ENCODE data around the gene FLRT2.
A peak's percentile ranks its signal among the peaks of the same experiment; 100 is the strongest.

FLRT2 gene

DNA sequence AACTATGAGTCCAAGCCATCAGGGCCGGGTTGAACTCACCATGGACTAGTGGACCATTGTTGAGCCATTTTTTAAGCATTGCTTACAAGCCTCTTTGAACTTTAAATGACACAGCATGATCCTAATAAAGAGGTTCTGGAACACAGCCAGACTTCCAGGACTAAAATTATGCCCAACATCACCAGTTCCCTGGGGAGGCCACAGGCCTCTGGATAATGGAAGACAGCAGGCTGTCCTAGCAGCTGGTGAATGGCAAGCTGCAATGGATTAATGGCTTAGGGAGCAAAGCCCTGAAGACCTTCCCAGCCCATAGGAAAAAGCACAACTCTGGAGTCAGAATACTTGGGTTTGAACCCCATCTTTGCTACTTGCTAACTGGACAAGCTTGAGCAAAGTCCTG is 71.3 kb downstream of the FLRT2 start:
- peak; percentile 65 to 69 for DNase-seq

- DNase-seq: no peak
Observed at GRCh38 chr14:85601690-85602089, 71.7 kb downstream of the FLRT2 start.

DNA sequence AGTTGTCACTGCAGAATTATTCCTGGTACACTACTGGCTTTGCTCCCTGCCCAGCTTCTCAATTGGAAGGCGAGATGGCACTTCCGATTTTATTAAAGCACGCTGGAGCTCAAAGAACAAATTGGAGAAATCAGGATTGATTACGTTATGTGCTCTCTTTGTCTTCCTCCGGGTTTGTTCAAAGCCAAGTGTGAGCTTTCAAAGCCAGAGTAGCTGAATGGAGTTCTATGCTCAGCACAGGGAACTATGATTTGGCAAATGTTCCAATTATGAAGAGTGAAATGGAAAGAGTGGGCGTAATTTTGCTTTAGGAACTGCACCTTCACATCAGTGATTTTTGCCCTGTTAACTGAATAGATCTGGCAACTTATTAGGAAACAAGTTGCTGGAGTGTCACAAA is 72.4 kb downstream of the FLRT2 start:
- no peak for DNase-seq

GRCh38 chr14:85604021-85604420 is 74.1 kb downstream of the FLRT2 start:
- DNase-seq: no peak

DNA sequence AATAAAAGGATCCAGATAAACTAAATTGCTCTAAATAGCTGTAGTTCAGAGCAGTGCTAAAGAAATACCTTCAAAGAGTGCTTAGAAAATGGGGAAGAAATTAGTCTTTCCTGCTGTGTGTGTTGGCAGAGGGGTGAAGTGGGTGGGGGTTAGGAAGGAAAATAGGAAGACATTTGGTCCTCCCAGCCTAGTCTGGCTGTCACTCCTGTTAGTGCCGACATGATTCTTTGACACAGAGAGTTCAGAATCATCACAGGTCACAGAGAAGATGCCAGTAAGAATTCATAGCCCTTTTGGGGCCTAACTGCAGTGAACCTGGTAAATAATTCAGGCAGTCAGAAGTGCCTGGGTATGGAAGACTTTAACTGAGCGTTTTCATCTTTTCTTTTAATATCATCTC is 74.8 kb downstream of the FLRT2 start:
- no peak for DNase-seq

DNA sequence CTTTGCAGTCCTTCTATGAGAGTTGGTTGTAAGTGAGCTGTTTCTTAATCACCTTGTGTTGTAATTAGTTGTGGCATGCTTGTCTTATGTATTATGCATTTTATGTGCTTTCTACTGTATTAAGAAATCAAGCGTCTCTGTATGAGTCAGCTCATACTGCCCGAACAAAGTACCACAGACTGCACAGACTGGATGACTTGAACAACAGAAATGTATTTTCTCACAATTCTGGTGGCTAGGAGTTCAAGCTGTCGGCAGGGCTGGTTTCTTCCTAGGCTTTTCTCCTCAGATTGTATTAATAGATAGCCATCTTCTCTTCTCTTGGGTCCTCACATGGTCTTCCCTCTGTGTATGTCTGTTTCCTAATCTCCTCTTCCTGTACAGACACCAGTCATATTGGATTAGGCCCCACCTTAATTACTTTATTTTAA is 77.7 kb downstream of the FLRT2 start:
- no peak for DNase-seq

DNA sequence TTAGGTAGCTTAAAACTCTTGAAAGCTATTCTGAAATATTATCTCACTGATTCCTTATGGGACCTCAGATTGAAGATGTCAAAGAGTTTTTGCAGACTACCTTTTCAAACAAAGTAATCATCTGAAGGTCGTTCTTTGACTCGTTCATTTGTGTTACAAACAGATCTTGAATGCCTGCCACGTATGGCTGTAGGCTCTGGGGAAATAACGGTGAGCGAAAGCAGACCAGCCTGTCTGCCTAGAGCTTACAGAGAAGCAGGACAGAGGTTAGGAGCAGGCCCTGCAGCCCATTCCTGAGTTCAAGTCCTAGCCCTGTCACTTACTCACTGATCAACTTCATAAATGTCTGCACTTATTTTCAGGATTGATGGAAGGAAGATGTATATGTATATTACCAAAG is 83.6 kb downstream of the FLRT2 start:
- DNase-seq: no peak

DNA sequence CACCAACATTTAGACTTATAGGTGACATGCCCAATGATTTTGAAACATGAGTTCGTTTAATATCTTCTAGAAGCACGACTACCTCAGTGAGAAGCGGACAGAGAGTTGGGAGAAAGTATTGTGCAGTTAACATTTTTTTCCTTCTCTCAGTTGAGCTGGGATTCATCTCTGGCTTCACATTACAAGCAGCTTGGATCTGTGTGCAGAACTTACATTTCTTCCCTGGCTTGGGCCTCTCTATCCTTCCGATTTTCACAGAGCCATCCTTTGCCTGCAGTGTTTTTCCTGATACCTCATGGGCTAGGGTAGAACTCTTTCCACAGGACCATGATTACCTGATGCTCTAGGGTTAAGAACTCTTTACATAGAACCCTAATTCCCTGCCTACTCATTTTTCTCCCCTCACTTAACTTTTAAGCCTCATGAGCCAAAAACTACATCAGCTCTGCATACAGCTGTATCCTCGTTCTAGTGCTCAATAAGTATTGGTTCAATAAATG is 86.5 kb downstream of the FLRT2 start:
- no peak for DNase-seq

- DNase-seq: no peak
Observed at GRCh38 chr14:85616886-85617285, 86.9 kb downstream of the FLRT2 start.

GRCh38 chr14:85617791-85618190 is 87.8 kb downstream of the FLRT2 start:
- no peak for DNase-seq

- DNase-seq: no peak
Observed at GRCh38 chr14:85618390-85618789, 88.4 kb downstream of the FLRT2 start.

DNA sequence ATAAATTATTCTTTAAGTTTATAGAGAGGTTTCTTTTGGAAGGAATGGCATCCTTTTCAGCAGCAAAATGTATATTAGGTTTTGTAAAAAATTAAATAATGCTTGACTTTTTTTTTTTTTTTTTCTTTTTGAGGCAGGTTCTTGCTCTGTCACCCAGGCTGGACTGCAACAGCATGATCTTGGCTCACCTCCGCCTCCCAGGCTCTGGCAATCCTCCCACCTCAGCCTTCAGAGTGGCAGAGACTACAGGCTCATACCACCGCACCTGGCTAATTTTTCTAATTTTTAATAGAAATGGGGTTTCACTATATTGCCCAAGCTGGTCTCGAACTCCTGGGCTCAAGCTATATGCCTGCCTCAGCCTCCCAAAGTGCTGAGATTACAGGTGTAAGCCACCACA is 89.0 kb downstream of the FLRT2 start:
- DNase-seq: no peak

GRCh38 chr14:85619851-85620250 is 89.9 kb downstream of the FLRT2 start:
- DNase-seq: no peak

GRCh38 chr14:85620947-85621346 is 91.0 kb downstream of the FLRT2 start:
- no peak for DNase-seq

- DNase-seq: no peak
Observed at GRCh38 chr14:85622106-85622505, 92.2 kb downstream of the FLRT2 start.

GRCh38 chr14:85622986-85623685 is 93.2 kb downstream of the FLRT2 start:
- DNase-seq: no peak

- DNase-seq: no peak
Observed at GRCh38 chr14:85625925-85626585, 96.1 kb downstream of the FLRT2 start.

- peak in 1 of 2 experiments; percentile 3 for DNase-seq
Observed at GRCh38 chr14:85634205-85634604, 104.3 kb downstream of the FLRT2 start.

DNA sequence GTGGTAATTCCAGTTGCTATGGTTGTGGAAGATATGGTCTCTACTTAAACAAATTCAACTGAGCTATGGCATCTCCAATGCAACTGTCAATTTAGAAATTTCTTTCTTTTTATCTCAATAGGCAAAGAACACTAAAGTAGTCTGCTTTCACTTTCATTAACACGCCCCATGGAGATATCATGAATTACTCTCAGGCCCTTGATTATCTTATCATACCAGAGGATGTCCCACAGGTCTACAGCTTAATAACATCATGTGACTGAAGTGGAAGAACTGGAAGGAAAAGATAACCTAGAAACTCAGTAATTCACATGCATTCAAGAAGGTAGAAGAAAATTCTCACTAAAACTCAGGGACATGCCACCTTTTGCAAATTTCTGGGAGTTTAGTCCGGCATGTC is 114.3 kb downstream of the FLRT2 start:
- DNase-seq: no peak

DNA sequence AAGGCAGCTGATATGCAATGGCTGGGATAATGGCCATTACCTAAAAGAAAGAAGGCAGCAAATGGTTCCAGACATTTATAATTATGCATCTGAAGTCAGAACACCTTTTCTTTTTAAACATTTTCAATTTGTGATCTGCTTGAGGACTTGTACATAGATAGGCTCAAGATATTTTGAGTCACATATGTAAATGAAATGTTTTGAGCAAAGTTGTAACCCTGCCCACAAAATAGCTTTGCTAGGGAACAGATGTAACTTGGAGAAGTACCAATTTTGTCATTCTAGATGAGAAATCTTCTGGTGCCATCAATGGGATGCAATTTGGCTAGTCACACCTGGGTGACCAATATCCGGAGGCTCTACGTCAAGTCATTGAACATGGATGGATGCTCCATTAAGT is 123.1 kb downstream of the FLRT2 start:
- no peak for DNase-seq

DNA sequence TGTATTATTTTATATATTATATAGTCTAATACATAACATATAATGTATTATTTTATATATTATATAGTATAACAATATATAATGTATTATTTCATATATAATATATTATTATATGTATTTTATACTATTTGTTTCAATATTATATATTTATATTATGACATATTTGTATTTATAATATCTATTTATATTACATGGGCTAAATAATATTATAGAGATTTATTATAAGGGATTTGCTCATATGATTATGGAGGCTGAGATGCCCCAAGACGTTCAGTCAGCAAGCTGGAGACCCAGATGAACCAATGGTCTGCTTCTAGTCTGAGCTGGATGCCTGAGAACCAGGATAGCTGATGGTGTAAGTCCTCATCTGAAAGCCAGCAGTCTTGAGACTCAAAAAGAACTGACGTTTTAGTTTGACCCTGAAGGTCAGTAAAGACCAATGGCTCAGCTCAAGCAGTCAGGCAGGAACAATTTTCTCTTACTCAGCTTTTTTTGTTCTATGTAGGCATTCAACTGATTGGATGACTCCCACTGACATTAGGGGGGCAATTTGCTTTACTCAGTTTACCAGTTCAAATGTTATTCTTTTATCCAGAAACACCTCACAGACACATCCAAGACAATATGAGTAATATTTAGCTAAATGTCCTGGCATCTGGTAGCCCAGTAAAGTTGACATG is 130.4 kb downstream of the FLRT2 start:
- no peak for DNase-seq

DNA sequence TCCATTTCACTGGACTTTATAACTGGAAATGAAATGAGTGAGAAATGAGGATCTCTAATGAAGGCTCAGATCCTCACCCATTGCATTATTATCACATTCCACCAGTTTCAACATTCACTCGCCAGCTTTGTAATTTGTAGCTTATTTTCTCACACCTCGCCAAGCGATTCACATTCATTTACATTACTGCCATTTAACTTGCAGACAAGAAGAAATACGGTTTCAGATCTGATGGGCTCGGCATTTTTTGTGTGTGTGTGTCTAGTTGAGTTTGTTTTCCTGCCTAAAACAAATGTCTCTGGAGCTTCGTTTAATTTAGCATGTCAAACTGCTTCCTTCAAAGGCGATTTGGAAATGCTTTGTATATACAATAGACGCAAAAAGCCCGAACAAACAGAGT is 132.2 kb downstream of the FLRT2 start:
- no peak for DNase-seq

- no peak for DNase-seq
Observed at GRCh38 chr14:85663256-85663655, 133.3 kb downstream of the FLRT2 start.

- DNase-seq: no peak
Observed at GRCh38 chr14:85663667-85664066, 133.7 kb downstream of the FLRT2 start.
